ENCODE data around the gene MRPL37.

MRPL37 gene

GRCh38 chr1:54160351-54160750, 39.6 kb upstream of the MRPL37 start:
- H3K4me3 ChIP-seq (ENCODE audit: low read depth, low read length, poor library complexity, severe bottlenecking), result no peak overlapping the region
- no peaks in the 10 kb centered on the region for H3K79me2 ChIP-seq (ENCODE audit: insufficient read depth, low read length)
- H4K20me1 ChIP-seq (ENCODE audit: insufficient read depth, low read length), result no peaks in the 10 kb centered on the region
- H2AFZ ChIP-seq (ENCODE audit: low read length), result no peak overlapping the region
- no peaks in the 10 kb centered on the region for H3K9me2 ChIP-seq (ENCODE audit: low read depth, low read length)
- H3K27me3 ChIP-seq (ENCODE audit: insufficient read depth, low read length), result no peaks in the 10 kb centered on the region
- H3K9ac ChIP-seq (ENCODE audit: low read length), result no peak overlapping the region
- TF ChIP-seq CTCF (IDR thresholded peaks at IDR 0.05; ENCODE audit: low read length) (no peak), EZH2 (IDR thresholded peaks at IDR 0.05; ENCODE audit: borderline replicate concordance, low read length) (no peak)
- no peaks in the 10 kb centered on the region for H3K36me3 ChIP-seq (ENCODE audit: insufficient read depth, low read length)
- H3K4me1 ChIP-seq (ENCODE audit: insufficient read depth, low read length, severe bottlenecking), result no peaks in the 10 kb centered on the region
- no peak overlapping the region for H3K27ac ChIP-seq (ENCODE audit: low read depth, low read length, poor library complexity, severe bottlenecking)
- H3K9me3 ChIP-seq (ENCODE audit: low read length), result no peaks in the 10 kb centered on the region
- H3F3A ChIP-seq (ENCODE audit: insufficient read depth, low read length), result no peaks in the 10 kb centered on the region
- H3K4me2 ChIP-seq (ENCODE audit: low read length), result no peak overlapping the region

- Histone ChIP-seq H3F3A (ENCODE audit: insufficient read depth, low read length) (no peaks in the 10 kb centered on the region), H4K20me1 (ENCODE audit: insufficient read depth, low read length) (no peaks in the 10 kb centered on the region), H3K9me3 (ENCODE audit: low read length) (no peaks in the 10 kb centered on the region), H3K27me3 (ENCODE audit: insufficient read depth, low read length) (no peaks in the 10 kb centered on the region), H3K36me3 (ENCODE audit: insufficient read depth, low read length) (no peaks in the 10 kb centered on the region), H3K4me1 (ENCODE audit: insufficient read depth, low read length, severe bottlenecking) (no peaks in the 10 kb centered on the region), H3K4me3 (ENCODE audit: low read depth, low read length, poor library complexity, severe bottlenecking) (no peak overlapping the region), H3K9ac (ENCODE audit: low read length) (no peak overlapping the region), H3K4me2 (ENCODE audit: low read length) (no peak overlapping the region), H3K79me2 (ENCODE audit: insufficient read depth, low read length) (no peaks in the 10 kb centered on the region), H3K27ac (ENCODE audit: low read depth, low read length, poor library complexity, severe bottlenecking) (no peak overlapping the region), H3K9me2 (ENCODE audit: low read depth, low read length) (no peaks in the 10 kb centered on the region), H2AFZ (ENCODE audit: low read length) (no peak overlapping the region)
- TF ChIP-seq CTCF (IDR thresholded peaks at IDR 0.05; ENCODE audit: low read length) (no peak), EZH2 (IDR thresholded peaks at IDR 0.05; ENCODE audit: borderline replicate concordance, low read length) (no peak)
Observed at GRCh38 chr1:54161495-54162168, 38.3 kb upstream of the MRPL37 start.

- Histone ChIP-seq H3K36me3 (ENCODE audit: insufficient read depth, low read length) (no peaks in the 10 kb centered on the region), H3K9me3 (ENCODE audit: low read length) (no peaks in the 10 kb centered on the region), H3F3A (ENCODE audit: insufficient read depth, low read length) (no peaks in the 10 kb centered on the region), H3K9ac (ENCODE audit: low read length) (no peak overlapping the region), H3K9me2 (ENCODE audit: low read depth, low read length) (no peaks in the 10 kb centered on the region), H3K4me2 (ENCODE audit: low read length) (no peak overlapping the region), H4K20me1 (ENCODE audit: insufficient read depth, low read length) (no peaks in the 10 kb centered on the region), H3K79me2 (ENCODE audit: insufficient read depth, low read length) (no peaks in the 10 kb centered on the region), H3K4me3 (ENCODE audit: low read depth, low read length, poor library complexity, severe bottlenecking) (no peak overlapping the region), H3K27ac (ENCODE audit: low read depth, low read length, poor library complexity, severe bottlenecking) (no peak overlapping the region), H2AFZ (ENCODE audit: low read length) (no peak overlapping the region), H3K4me1 (ENCODE audit: insufficient read depth, low read length, severe bottlenecking) (no peaks in the 10 kb centered on the region), H3K27me3 (ENCODE audit: insufficient read depth, low read length) (no peaks in the 10 kb centered on the region)
- TF ChIP-seq CTCF (IDR thresholded peaks at IDR 0.05; ENCODE audit: low read length) (no peak), EZH2 (IDR thresholded peaks at IDR 0.05; ENCODE audit: borderline replicate concordance, low read length) (no peak)
Observed at GRCh38 chr1:54163051-54163450, 36.9 kb upstream of the MRPL37 start.
